NCI-H1417 (cell line): ENCODE results near the gene AGXT2.
A peak's percentile ranks its signal among the peaks of the same experiment; 100 is the strongest.
"Not testable (repeated sequence)": the region's sequence is repeated elsewhere in the genome, so short reads cannot be mapped to it uniquely, and the experiment has no call there.

Experiments used
- DNase-seq, 3 experiments: peaks; one replicate each; lab custom pipeline; 2025; lab: John Stamatoyannopoulos, UW

AGXT2 gene

DNA sequence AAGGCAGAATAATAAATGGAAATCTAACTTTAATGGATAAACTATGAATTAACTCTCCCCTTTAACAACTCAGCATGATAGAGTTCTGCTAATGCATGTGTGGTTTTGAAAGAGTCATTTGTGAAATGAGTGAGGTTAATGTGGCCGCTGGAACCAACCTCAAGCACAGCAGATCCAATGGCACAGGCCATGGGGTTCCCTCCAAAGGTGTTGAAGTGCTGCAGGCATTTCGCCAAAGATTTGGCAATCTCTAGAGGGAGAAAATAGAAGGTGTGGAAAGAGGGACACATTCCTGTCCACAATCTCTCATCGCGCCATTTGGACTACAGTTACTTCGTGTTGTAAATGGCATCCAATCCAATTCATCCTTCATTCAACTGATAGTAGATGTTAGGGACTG, 35.0 kb downstream of the AGXT2 start:
- no peak for DNase-seq

DNA sequence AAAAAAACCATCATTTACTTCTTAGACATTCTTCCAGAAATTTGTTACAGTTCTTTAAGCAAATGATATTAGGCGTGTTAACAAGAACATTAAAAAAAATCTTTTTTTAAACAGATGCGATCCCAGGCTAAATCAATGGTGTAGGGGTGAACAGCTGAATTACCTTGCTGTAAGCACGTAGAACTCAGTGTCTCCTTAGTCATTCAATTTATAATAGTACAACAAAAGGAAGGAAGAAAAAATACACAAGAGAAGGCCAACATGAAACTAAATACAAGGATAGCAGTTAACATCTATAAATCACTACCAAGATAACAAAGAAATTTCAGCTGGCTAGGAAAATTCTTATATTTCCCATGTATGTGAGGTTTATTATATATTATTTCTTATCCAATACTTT, 35.4 kb downstream of the AGXT2 start:
- no peak for DNase-seq

DNA sequence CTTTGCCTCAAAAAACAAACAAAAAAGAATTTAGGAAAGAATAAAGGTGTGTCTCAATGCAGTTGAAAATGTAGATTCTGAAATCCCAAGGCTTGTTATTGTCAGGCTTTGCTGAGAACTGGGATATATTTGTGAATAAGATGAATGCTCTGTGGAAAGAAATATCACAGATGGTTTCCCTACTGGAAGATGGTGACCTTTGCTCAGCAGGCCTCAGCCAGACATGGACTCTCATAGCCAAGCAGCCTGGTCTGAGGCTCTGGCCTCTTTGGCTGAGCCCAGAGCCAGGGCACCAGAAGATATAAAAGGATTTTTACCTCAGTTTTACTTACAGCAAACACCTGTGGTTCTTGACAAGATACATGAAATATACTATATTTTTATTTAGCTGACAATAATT, 37.1 kb downstream of the AGXT2 start:
- no peak for DNase-seq

DNA sequence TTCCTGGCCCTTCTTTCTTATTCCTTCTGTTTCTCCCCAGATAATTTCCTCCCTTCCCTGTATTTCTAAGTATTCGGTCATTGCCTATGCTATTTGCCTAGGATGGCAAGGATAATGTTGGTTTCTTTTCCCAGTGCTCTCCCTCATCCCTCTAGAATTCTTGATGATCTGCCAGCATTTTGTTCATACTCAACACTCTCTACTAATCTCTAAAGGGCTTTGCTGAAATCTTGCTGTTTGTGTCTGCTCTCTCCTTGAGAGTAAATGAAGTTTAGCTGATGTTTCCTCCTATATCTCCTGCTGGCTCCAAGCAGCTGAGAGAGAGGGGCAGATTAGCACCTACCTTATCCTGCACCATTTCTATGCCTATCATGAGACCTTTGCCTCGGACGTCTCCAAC, 38.1 kb downstream of the AGXT2 start:
- DNase-seq, result no peak

DNA sequence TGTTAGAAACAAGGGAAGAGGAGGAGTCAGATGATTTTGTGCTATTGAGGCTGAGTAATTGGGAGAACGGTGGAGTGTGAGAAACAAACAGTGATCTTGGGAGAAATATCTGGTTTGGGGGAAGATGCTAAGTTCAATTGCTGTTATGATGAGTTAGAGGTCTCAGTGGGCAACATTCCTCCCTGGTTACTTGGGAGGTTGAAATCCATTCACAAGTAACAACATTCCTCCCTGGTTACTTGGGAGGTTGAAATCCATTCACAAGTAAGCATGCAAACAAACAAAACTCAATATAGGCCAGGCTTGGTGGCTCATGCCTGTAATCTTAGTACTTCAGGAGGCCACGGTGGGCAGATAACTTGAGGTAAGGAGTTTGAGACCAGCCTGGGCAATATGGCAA, 38.7 kb downstream of the AGXT2 start:
- no peak for DNase-seq

DNA sequence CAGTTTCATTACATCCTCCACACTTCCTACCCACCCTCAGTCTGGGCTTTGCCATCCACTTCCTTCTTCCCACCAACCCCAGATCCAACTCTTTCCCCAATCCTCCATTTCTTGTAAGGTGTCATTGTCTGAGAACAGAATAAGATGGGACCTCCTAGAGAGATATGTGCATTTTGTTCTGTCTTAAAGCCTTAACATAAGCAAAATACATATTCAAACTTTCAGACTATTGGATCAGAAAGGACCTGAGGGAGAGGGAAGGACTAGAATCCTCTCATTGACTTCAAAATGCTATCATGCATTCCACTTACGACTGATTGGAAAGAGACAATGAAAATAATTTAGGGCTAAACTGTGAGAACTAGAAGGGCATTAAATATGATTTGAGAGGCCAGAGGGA, 43.0 kb downstream of the AGXT2 start:
- no peak for DNase-seq

DNA sequence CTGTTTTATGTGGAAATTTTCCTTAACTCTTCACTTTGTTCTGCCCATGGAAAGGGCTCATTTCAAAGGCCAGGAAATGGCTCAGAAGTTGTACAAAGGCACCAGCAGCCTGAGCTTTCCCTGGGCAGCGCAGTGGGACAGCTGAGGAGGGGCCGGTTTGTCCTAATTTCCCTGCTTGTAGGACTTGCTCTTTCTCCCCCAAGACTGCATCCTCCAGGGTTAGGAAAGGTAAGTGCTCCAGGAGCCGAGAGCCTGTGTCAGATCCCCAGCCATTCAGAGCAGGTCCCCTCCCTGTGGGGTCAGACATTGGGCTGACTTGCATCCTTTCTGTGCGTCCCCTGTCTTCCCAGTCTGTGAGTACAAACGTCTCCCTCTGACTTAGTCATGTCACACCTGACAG, 43.5 kb downstream of the AGXT2 start:
- DNase-seq, result no peak

DNA sequence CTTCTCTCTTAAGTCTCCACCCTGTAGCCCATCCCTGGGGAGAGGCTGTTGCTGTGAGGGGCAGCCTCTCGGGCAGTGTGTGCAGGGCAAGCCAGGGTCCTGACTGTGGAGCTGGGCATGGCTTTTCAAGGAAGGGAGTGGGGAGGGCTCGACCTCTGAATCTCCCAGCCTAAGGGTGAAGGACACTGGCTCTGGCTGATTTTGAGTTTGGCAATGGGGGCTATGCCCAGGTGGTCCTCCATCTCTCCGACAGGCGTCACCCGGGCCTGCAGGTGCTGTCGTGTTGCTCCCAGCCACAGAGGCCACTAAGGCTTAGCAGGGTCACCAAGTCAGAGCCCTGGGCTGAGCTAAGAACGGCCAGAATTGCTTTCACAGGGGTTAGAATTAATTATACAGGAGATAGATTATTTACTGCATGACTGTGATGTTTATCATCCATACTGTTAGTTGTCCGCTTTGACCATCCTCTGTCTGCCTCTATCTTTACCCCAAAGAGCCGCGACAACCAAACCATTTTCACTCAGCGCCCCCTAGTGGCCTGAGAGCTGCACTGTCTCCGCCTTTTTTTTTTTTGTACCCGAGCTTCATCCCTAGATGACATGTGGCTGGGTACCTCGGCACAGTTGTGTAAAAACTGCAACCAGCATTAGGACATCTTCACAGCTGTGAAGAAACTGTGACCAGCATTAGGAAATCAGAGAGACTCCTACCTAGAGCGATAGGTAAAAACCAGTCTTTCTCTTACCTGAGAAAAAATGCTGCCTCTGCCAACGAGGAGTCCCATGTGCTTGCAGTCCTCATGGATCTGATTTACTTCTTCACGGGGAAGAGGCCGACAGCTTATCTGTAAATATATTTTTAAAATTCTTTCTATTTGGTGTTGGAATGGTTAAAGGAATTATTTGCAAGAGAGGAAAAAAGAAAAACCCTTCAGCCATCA, 44.5 kb downstream of the AGXT2 start:
- peak; percentile 69 to 89 (median 71) for DNase-seq

DNA sequence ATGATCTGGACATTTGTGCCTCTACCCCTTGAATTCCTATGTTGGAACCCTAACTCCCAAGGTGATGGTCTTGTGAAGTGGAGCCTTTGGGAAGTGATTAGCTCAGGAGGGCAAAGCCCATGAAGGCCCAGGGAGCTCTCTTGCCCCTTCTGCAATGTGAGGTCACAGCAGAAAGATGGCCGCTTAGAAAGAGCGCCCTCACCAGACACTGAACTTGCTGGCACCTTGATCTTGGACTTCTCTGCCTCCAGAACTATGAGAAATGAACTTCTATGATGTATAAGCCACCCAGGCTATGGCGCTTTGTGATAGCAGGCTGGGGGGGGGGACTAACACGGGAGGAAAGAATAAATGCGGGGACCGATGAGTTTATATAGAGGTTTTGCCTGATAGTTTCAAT, 45.3 kb downstream of the AGXT2 start:
- DNase-seq, result no peak

DNA sequence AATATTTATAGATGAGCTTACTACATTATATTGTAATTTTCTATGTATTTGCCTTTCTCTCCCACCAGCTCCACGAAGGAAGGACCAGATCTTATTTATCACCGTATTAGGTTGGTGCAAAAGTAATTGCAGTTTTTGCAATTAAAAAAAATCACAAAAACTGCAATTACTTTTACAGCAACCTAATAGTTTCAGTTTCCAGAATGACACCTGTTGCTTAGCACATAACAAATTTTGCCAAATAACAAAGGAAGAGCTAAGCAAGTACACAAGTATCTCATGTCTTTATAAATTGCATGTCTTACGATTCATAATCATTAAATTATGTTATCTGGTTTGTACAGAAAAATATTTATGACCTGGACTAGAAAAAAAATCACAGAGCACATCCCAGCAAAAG, 45.9 kb downstream of the AGXT2 start:
- no peak for DNase-seq

DNA sequence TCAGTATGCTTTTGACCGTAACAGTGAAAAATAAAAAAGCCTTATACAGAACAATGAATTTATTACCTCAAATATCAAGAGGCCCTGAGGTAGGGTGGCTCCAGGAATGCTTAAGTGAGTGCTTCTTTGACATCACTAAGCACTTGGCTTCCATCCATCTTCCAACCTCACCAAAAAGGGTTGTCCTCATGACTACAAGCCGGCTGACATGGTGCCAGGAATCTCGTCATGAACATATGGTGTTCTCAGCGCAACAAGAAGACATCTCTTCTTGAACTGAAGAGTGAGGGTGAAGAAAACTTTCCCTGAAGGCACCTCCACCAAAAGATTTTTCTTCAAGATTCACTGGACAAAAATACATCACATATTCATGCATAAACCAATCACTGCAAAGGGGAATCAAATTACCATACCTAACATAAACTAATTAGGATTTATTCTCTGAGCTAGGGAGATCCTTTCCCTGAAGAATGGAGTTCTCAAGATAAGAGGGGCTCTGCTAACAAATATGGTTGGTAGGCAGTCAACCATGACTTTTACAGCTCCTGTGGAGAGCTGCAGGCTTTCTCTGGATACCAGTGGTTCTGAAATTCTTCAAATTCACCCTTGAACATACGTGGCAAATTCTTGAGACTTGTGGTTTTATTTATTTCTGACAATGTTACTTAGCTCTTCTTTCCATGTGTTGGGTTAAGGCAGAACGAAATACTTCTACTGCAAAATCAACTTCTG, 49.5 kb downstream of the AGXT2 start:
- peak in 1 of 3 experiments; percentile 7 for DNase-seq

DNA sequence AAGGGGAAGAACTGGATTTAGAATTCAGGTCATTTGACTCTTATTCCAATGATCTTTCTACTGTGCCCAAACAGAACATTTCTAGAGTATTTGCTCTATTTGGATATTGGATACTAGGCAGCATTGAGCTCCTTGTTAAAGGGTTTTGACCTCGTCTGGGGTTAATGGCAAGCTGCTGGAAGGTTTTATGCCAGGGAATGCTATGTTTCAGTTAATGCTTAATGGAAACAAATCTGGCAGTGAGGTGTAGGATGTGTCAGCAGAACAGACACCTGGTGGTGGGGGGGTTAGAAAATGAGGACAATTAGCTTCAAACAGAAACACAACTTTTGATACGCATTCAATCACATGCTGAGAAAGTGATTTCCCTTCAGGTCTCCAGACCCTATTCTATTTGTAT, 51.5 kb downstream of the AGXT2 start:
- no peak for DNase-seq

DNA sequence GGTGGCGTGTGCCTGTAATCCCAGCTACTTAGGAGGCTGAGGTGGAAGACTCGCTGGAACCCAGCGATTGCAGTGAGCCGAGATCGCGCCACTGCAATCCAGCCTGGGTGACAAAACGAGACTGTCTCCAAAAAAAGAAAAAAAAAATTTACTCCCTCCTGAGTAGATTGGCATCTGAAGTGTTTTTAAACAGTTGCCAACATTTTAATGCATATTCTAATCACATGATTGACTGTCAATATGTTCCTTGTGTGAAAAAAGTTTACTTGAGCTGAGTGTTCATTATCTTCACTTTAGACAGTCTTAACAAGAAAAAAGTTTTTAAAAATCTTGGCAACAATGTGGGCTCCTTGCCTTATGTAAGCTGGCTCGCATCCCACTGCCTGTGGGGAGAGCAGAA, 53.8 kb downstream of the AGXT2 start:
- DNase-seq, result no peak

DNA sequence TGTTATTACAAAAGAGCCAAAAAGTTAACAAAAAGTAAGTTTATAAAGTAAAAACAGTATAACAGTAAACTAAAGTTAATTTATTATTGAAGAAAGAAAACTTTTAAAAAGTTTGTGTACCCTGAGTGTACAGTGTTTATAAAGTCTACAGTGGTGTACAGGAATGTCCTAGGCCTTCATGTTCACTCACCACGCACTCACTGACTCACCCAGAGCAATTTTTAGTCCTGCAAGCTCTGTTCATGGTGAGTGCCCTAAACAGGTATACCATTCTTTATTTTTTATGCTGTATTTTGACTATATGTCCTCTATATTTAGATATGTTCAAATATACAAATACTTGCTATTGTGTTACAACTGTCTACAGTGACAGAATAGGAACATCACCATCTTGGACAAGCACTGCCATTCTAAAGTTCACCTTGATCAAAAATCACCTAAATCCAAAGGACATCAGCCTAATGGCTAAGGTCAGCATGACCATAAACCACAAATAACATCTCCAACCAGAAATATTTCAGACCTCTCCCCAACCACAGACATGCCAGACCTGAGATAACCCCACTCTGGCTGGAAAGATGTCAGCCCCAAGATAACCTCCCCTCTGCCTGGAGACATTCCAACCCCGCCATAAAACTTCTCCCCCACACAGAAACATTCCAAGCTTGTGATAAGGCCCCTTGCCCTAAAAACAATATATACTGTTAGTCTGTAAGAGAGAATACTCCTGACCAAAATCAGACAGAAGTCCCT, 56.1 kb downstream of the AGXT2 start:
- DNase-seq, result no peak

DNA sequence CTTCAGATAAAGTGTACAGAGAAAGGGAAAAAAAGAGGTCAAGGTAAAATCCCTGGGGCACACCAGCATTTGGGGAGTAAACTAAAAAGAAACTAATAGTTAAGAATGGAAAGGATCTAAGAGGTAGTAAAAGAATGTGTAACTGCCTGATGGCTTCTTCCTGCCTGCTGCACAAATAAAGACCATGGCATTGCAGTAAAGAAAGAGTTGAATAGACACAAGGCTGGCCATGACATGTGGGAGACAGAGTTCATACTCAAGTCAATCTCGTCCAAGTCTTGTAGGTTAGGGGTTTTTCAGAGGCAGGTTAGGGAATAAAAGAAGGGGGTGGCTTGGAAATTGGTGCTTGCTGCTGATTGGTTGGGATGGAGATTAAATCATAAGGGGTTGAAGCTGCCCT, 60.8 kb downstream of the AGXT2 start:
- DNase-seq, result no peak

DNA sequence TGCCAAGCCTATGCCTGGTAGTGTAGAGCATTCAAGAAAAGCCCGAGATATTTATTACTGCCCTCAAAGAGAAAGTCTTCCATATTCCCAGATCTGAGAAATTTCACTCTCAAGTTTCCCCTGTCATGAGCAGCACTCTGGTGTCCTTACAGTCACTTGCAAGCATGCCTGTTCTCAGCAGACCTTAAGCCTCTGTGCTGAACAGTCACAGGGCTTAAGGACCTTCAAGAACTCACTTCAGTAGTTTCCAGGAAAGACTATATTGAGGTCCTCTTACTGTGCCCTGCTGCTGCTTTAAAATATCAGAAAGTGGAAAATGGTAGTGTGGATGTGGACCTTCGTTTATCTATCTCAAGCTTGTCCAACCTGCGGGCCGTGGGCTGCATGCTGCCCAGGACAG, 64.9 kb downstream of the AGXT2 start:
- DNase-seq, result no peak

DNA sequence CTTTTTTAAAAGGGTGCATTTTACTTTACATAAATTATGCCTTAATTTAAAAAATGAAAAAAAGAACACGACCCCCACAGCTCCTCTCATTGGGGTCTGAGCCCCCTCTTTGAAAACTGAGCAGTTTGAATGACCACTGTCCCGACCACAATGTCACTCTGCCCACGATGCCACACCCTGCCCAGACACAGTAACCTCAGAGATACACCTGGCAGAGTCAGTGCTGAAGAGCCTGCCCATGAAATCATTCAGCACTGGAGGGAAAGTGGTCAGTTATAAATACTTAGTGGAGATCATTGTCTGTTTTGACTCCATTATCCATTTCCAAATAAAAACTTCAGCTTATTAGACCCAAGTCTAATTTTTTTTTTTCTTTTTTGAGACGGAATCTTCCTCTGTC, 69.1 kb downstream of the AGXT2 start:
- DNase-seq, result no peak

DNA sequence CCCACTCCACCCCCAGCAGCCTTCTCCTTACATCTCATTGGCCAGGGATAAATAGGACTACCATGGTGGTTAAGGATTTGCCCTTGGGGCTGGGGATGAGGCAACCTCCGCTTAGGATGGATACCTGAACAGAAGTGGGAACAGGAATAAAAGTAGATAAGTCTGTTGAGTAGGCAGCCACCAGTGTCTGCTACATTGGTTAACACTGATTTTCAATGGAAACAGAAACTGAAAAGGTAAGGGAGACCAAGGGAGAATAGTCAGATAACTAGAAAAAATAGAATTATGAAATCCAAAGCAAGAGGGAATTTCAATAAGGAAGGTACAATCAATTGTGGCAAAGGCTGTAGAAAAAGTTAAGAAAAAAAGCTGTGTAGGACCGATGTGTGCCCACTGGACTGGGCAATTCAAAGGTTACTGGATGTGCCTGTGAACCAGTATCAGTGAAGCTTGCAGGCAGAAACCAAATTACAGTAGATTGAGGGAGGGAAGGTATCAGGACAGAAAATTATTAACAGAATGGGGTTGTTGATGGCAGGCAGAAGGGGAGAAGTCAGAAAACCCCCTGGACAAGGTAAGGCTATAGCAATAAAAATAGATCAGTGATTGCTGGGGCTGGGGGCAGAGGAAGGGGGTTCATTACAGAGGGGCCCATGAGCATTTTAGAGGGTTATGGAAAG, 69.7 kb downstream of the AGXT2 start:
- no peak for DNase-seq

DNA sequence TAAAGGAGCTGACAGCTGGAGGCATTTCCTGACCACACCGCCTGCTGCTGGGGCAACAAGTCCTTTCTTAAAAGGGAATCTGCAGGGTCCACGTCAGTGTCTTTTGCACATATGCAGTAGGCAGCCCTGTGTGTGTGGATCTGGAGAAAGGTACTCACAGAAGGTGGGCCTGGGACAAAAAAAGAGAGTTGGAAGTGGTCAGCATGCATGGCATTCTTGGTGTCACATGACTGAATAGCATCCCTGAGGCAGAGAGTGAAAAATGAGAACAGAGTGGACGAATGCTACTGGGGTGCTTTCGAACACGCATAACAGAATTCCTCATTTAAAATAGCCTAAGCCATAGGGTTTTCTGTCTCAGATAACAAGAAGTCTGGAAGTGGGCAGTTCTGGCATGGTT, 71.4 kb downstream of the AGXT2 start:
- no peak for DNase-seq

DNA sequence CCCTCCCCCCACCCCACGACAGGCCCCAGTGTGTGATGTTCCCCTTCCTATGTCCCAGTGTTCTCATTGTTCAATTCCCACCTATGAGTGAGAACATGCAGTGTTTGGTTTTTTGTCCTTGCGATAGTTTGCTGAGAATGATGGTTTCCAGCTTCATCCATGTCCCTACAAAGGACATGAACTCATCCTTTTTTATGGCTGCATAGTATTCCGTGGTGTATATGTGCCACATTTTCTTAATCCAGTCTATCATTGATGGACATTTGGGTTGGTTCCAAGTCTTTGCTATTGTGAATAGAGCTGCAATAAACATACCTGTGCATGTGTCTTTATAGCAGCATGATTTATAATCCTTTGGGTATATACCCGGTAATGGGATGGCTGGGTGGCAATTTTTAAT, 76.1 kb downstream of the AGXT2 start:
- DNase-seq, result not testable (repeated sequence)

DNA sequence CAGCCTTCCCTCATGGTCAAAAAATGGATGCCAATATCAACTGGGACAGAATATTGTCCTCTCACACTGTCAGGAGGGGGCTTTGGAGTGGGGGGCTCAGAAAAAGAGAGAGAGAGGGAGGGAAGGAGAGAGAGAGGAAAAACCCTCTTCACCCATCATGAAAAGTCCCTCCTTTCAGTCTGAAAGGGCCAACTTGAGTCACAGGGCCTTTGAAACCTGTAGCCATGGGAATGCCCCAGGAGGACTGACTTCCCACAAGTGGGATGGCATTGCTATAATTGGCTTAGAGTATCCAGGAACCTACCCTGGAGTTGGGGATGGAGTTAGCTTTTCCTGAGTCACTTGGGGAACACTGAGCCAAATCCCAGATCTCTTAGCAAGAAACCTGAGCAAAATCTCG, 77.2 kb downstream of the AGXT2 start:
- no peak for DNase-seq

DNA sequence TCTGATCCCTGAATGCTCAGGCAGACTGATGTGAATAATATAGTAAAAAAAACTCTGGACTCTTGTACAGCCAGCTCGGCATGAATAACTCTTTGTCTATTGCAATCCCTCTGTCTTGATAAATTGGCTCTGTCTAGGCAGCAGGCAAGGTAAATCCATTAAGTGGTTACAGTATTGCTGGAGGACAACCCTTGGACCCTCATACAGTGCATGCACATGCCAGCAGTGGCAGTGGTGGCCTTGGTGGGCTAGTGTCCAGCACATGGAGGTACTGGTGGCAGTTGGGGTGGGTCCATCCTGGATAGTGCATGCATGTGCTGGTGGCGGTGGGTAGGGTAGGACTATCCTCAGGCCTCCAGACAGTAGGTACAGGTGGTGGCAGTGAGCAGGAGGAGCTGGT, 79.5 kb downstream of the AGXT2 start:
- no peak for DNase-seq
